GM18502 (cell line): ENCODE measurements around the gene CHRM1.

Experiments
- ATAC-seq: cut with Tn5 transposase; IDR thresholded peaks from one replicate; pipeline ENCODE4 v1.9.1; 2021; ENCODE audit warnings: mild to moderate bottlenecking; ENCODE audit not compliant: unreplicated experiment, poor library complexity

The CHRM1 gene

DNA sequence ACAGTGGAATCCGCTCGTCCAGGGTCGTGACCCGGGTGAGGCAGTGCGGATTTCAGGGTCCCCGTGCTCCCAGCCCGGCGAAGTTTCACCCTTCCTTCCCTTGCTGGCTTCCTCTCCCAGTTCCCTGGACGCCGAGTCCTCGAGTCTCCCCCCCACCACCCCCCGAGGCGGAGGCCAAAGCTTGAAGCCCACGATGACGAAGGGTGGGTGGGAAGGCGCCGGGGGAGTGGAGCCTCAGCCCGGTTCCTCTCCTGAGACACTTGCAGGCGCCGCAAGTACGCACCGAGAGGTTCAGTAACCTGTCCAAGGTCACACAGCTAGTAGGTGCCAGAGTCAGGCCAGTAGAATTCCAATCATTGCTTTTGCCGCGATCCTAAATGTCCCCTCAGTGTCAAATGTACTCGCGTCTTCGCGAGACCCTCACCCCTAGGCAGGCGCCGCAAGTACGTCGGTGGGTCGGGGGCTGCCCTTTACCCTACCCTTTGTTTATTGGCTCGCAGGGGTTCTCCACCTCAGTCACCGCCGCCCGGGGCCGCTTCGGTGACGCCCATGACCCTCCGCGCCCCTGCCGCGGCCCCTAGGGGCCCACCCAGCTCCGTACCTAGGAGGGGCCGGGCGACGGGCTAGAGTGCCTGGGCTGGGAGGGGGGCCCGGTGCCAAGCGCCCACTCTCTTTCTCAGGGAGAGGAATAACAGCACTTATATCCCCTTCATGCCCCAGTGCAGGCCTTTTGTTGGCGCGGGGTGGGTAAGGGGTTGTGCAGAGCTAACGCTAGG is 5.7 kb upstream of the CHRM1 start:
- no peak for ATAC-seq

DNA sequence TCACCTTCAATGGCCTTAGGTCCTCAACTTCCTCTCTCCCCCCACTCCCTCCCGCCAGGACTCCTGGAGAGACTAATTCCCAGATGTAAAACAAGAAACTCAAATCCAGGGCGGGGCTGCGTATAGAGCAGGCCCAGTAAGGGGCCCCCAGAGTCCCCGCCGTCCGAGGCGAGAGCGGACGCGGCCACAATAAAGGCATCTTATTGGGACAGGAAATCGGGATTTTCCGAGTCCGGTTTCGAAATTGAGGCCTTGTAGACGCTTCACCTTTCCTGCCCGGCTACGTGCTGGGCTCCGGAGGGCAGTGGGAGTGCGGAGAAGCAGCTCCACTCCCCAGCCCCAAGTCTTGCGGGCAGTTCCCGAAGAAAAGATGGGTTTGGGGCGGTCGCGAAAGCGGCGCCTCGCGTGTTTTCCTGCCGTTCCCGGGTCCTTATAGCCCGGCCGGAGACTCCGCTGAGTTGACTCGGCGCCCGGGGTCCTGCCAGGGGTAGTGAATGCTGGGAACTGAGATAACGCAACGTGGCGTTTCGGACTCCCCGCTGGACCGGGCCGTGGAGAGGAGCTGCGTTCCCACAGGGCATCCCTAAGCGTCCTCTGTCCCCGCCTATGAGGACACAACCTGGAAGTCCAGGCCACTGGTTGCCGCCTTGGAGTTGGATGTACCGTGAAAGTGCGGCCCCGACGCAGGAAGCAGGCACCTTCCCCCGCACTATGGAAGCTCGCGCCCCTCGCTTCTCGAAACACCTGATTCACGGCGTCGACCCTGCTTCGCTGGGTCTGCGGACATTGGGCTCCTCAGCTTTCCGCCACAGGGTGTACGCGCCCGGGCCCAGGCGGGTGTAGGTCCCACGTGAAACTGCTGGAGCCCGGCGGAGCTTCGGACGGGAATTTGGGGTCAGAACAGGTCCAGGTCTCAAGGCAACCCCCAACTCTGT is 4.8 kb upstream of the CHRM1 start:
- ATAC-seq: no peak

DNA sequence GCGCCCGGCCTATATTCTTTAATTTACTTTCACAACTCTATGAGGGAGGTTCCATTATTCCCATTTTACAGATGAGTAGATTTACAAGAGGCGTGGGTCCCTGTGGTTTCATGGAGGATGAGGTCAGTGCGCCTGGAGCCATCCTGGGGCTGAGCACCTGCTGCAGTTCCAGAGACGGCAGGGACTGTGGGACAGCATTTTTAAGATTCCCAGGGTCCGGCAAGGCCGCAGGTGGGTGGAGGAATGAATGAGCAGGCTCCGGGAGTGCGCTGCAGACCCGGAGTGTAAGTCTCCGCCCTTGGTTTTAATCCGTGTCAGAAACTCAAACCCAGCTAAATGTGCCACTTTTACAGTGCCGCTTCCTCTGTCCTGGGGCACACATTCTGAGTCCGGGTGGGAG is 4.1 kb upstream of the CHRM1 start:
- ATAC-seq: no peak

DNA sequence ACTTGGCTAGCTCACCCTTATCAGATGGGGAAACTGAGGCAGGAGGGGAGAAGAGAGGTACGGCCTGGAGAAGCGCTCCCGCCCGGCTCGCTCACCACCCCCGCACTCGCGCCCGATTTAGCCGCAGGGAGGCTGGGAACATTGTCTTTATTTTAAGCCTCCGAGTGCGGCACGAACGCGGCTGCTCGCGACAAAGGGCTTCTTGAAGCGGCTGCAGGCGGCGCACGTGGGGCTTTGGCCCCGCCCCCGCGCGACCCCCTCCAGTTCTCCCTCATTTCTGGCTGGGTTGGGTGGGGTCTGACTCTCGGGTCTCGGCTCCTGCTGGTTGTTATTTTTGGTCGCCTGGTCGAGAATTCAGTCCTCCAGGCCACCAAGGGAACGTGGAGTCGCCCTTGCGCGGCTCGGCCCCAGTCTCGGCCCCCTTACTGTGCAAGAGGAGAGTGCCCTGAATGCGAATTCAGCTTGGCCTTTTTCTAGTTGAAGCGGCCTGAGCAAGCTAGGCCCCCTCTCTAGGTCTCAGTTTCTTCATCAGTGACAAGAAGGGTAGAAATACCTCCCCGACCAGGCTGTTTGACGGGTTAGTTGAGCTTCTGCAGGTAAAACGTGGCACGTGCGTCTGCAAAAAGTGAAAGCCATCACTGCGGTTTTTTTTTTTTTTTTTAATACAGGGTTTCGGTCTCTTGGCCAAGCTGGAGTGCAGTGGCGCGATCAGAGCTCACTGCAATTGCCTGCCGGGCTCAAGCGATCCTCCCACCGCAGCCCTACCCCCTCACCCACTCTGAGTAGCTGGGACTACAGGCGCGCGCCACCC is 2.6 kb upstream of the CHRM1 start:
- ATAC-seq: no peak

DNA sequence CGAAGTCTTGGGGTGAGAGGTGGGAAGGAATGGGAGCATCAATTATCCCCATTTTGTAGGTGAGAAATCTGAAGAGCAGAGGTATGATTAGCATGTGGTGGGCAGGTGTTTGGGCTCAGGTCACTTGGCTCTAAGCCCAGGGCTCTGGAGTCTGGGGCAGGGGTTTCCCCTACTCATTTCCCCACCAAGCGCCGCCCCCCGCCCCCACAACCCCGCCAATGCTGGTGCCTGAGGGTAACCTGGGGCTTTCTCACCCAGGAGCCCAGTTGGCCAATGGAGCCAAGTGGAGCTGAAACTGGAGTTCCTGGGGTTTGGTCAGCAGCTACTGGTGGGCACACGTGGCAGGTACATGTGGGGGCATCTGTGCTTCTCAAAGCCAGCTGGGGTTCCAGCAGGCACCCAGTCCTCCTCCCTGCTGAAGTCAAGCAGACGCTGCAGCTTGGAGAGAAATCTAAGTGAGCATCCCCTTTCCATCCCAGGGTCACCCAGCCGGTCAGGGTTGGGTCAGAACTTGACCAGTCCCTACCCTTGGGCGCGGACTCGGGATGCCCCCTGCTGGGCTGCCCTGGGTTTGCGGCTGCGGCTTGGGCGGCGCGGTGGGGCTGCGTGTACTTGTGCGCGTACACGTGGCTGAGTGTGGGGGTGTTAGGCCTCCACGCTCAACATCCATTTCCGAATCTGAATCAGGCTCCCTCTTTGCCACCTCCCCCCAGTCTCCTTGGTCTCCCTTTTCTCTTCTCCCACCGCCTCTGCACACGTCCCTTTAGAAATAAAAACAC is 1.7 kb upstream of the CHRM1 start:
- no peak for ATAC-seq

DNA sequence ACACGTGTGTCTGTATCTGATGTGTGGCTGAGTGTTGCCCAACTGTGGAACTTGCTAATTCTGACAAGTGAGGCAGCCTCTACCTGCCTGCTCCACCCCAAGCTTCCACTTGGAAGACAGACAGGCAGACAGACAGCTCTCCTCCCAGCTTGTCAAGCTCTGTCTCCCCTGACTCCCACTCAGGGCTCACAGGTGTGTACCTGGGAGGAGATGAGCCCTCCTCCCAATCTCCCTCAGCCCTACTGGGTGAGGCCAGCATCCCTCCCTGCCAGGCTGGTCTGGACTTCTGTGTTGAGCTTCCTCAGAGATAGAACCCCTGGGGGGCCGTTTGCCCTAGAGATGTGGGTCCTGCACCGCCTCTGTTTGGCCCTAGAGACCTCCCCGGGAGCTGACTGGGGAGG is 1.0 kb upstream of the CHRM1 start:
- ATAC-seq: no peak

DNA sequence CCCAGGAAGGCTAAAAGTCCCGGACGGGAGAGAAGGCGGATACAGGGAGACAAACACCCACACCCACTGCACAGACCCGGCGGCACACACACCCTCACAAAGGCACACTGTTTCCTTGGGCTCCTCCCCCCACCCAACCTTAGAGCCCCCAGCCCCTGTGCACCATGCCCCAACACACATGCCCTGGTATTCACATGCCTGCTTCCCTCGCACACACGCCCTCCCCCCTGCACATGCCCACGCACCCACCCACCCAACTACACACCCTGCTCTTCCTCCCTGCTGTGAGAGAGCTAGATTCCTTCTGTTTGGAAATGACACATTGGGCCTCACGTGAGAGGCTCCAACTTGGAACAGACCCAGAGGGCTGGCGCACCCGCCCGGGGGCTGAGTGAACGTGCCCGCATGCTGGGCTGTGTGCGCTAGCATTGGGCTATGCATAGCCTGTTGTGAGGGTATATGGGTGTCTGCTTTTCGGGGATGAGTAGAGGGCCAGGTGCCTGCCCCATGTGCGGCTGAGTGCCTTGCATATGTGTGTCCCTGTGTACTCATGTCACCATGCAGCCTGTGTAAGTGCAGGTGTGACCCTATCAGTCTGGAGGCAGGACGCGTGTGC is 518 bp upstream of the CHRM1 start:
- no peak for ATAC-seq

DNA sequence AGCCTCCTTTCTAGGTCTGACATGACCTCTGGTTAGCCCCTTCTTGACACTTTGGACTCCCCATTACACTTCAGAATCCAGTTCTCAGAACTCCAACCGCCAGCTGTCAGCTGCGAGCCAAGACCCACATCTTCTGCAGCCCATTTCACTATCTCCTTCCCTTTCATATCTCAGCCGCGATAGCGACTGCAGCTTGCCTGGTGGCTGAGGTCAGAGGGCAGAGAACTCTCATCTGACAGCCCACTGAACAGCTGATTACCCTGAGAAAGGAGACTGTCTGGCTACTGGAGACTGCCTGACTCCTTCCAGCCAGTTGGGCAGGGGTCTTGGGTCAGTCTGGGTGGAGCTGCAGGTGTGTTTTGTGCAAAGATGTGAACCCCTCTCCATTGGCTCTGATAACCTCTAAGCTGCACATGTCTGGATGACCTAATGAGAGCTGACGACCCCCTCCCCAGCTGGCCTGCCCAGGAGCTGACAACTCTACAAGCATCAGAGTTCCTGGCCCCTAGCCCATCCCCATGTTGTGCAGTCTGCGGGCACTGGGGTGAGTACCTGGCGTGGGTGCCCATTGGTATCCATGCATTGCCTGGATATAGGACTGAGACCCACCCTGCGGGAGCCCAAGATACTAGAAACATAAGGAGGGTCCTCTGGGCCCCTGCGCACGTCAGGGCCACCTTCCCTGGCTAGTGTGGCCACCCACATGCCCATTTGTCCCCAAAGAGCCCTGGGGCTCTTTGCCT is 1.1 kb downstream of the CHRM1 start:
- no peak for ATAC-seq

DNA sequence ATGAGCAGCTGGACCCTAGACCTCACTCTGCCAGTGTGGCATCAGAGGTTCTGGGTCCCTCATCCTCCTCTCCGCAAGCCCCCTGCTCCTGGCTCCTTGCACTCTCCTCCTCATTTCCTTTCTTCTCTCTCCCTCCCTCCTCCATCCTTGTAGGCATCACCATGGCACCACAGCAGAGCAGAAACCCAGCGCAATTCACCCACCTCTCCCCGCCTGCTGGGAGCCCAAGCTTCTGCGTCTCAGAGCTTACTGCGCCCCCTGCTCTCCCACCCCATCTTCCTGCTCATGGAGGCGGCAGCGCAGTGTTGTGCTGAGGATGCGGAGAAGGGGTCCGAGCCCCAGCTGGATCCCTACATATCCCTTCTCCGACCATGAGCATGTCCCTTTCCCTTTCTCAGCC is 1.7 kb downstream of the CHRM1 start:
- ATAC-seq: no peak

DNA sequence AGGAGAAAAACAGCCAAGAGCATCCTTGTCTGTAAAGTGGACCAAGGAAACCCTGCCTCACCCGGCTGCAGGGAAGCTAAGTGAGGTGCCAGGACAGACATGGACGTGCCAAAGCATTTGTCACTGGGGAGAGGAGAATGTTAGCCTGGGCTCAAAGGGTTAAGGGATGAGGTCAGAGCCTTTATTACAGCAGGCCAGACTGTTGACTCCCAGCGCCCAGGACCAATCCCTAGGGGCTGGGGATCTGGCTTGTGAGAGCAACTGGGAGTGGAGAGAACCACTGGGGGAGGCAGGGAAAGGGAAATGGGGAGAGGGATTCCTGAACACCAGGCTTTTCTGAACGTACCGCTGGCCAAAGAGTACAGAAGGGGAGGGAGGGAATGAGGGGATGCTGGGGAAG is 2.6 kb downstream of the CHRM1 start:
- no peak for ATAC-seq

DNA sequence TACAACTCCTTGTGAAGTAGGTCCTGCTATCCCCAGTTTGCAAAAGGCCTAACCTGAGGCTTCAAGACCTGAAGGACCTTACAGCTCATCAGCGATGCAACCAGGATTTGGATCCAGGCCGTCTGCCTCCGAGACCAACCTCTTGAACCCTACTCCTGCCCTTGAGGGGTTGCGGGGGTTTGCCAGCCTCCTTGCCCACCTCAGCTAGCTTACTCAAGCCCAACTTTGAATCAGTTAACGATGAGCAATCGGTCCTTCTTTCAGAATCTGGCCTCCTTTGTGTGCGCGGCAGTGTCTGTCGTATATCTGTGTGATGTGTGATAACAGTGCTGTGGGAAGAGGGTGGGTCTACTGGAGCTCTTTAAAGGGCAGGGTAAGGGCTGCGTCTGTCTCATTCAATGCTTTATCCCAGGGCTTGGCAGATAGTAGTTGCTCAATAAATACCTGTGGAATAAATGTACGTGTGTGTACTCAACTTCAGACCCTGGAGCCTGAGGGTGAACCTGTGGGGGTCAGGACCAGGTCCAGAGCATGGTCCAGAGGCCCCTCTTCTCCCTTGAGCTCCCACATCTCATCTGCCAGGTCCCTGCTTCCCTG is 3.2 kb downstream of the CHRM1 start:
- ATAC-seq: no peak

DNA sequence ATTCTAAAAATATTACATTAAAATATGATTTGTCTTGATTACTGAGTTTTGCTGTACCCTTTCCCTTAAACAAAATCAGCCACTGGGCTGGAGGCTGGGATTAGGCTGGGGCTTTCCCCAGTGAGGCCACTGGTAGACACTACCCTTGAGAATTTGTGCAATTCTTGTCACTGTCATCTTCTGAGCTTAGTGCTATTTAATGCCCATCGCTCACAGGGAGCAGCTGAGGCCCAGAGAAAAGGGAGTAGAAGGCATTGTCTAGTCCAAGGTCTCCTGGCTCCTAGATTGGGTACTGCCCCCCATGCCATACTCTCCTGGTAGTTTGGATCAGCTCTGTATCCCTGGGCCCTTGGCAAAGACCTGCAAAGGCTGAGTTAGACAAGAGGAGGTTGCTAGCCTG is 6.7 kb downstream of the CHRM1 start:
- no peak for ATAC-seq

DNA sequence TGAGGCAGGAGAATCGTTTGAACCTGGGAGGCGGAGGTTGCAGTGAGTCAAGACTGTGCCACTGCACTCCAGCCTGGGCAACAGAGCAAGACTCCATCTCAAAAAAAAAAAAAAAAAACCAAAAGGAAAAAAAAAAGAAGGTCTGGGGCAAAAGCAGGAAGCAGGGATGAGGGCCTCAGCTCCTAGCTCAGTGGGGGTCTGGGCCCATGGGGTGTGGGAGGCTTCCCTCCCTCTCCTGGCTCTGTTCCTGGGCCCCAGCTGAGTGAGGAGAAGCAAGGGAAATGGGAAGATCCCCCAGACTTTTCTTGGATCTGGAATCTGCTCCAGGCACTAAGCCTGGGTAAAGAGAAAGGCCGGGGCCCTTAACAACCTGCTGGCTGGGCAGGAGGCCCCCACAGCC is 8.9 kb downstream of the CHRM1 start:
- ATAC-seq: no peak

DNA sequence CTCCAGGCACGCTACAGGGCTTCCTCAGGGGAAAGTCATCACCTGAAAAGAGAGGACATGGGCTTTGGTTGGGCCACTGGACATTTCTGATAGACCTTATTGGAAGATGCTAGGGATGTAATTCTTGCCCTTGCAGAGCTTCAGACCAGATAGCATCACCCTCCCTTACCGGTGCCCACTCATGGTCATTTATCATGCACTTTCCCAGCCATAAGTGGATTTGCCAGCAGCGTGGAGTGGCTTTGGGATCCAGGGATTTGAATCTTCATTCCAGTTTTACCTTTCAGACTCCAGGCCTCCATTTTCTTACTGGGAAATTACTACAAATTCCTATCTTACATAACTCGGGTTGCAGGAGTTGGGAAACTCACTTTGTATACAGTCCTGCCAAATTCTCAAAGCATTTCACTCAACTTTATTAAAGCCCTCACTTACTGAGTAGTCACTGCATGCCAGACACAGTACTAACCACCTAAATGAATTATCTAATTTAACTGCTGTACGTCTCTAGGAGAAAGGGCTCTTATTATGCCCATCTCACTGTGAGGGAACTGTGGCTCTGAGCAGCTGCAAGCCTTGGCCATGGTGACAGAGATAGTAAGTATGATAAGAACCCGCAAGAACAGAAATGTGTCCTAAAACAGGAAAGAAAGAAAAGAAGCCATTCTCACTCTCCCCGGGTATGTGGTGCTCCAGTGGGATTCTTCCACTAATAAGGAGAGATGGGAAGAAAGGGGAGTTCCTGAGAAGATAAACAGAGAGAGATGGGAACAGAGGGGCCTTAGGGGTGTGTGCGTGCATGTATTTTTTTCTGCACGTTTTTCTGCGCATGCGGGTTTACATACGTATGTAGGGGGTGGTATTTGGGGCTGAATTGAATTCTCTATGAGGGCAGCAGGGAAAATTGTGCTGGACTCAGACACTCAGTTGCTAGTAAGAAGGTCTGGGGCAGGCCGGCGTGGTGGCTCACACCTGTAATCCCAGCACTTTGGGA is 9.7 kb downstream of the CHRM1 start:
- no peak for ATAC-seq

DNA sequence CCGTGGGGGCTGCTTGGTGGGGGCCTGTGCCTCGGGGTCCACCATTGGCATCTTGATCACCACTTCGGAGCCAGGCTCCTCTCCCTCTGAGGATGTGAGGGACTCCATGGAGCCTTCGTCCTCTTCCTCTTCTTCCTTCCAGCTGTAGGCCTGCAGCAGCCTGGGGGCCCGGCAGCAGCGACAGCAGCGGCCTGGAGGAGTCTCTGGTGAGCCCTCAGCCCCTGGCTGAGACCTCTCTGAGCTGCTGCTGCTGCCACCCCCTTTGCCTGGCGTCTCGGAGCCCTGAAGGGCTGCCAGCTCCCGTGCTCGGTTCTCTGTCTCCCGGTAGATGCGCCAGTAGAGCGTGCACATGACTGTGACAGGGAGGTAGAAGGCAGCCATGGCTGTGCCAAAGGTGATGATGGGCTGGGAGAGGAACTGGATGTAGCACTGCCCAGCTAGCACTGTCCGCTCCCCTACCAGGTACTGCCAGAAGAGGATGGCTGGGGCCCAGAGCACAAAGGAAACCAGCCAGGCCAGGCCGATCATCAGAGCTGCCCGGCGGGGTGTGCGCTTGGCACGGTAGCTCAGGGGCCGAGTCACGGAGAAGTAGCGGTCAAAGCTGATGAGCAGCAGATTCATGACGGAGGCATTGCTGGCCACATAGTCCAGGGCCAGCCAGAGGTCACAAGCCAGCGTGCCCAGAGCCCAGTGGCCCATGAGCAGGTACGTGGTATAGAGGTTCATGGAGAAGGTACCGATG is 10.9 kb downstream of the CHRM1 start:
- ATAC-seq: no peak

DNA sequence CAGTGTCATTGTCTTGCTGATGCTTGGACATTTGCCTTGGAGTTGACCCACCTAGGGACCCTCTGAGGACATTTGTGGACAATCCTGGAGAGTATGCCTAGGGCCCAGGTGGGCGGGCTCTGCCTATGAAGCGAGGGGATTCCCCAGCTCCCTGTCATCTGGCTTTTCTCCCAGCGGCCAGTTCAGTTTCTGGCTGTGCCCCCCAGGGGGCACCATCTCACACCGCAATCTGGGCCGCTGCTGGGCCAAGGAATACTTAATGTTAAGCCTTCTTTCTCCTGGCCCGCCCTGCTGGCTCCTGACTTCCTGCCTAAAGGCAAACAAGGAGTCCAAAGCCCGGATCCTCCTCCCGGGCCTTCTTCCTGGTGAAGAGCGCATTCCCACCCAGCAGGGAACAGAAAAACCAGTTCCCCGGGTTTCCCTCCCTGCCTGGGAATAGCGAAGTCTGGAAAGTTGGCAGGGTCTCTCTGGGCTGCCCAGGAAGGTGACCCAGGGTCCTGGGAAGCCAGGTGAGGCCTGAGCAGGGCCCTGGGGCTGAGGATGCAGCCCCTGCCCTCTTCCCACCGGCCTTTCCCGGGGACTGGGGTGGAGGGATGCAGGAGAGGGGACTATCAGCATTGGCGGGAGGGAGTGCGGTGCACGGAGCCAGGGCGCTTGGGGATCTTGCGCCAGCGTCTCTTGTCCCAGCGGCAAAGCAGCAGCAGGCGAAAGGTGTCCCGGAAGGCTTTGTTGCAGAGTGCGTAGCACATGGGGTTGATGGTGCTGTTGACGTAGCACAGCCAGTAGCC is 11.9 kb downstream of the CHRM1 start:
- ATAC-seq: no peak
